WTC11 (cell line): Measurements from ENCODE around the gene ISCA2. TPM values are rescaled to one million over a fixed set of nuclear protein-coding genes. Genes with fewer than 3 reads are reported as not detected.
A peak's percentile ranks its signal among the peaks of the same experiment; 100 is the strongest.

Experiments used
- ATAC-seq: fragments of 200-7000 bp; cut with Tn5 transposase; 2 replicates; pipeline ENCODE4 v1.10.0; 2021; ENCODE audit warnings: mild to moderate bottlenecking, moderate library complexity
- CTCF ChIA-PET: fragments of 300-600 bp; sonication (Branson Sonifier 250); formaldehyde crosslinking; loops from one replicate; lab custom pipeline; 2021; ENCODE audit warnings: antibody characterized with exemption; lab: Charles Lee
- POLR2A ChIA-PET: fragments of 350-600 bp; sonication (Branson Sonifier 250); formaldehyde crosslinking; loops from one replicate; lab custom pipeline; 2021; ENCODE audit warnings: antibody characterized with exemption; lab: Charles Lee
- DNase-seq: peaks from one replicate; pipeline ENCODE4 v3.0.0; 2021; ENCODE audit warnings: low spot score
- H3K27ac Mint-ChIP-seq: 2 replicates; pipeline ENCODE4 v1.8.0; 2021; ENCODE audit warnings: mixed read lengths
- H3K27me3 Mint-ChIP-seq: 2 replicates; pipeline ENCODE4 v1.8.0; 2021; ENCODE audit warnings: low read depth, mild to moderate bottlenecking, moderate library complexity, mixed read lengths
- H3K36me3 Mint-ChIP-seq: 2 replicates; pipeline ENCODE4 v1.8.0; 2021; ENCODE audit warnings: mixed read lengths
- H3K4me1 Mint-ChIP-seq: 2 replicates; pipeline ENCODE4 v1.8.0; 2022; ENCODE audit warnings: mixed read lengths
- H3K4me3 Mint-ChIP-seq: 2 replicates; pipeline ENCODE4 v1.8.0; 2021; ENCODE audit warnings: mild to moderate bottlenecking, moderate library complexity, mixed read lengths
- H3K9me3 Mint-ChIP-seq: 2 replicates; pipeline ENCODE4 v1.8.0; 2021; ENCODE audit warnings: mixed read lengths
- ATF1 ChIP-seq: sonication (generic); formaldehyde crosslinking; IDR thresholded peaks from 2 replicates; pipeline ENCODE4 v1.8.1; 2023; ENCODE audit warnings: mild to moderate bottlenecking, moderate library complexity, missing genetic modification reagents
- CBFB ChIP-seq: sonication (generic); formaldehyde crosslinking; IDR thresholded peaks from 2 replicates; pipeline ENCODE4 v1.8.1; 2022; ENCODE audit warnings: mild to moderate bottlenecking, low read depth, missing genetic modification reagents
- CREM ChIP-seq: sonication (generic); formaldehyde crosslinking; IDR thresholded peaks from 2 replicates; pipeline ENCODE4 v1.8.1; 2022; ENCODE audit warnings: mild to moderate bottlenecking, missing genetic modification reagents, moderate library complexity
- GABPB1 ChIP-seq: sonication (generic); formaldehyde crosslinking; IDR thresholded peaks from 2 replicates; pipeline ENCODE4 v1.8.1; 2023; ENCODE audit warnings: mild to moderate bottlenecking, missing genetic modification reagents
- GTF2I ChIP-seq: fragments of 250-450 bp; sonication (Bioruptor Pico); conservative IDR thresholded peaks from 2 replicates; pipeline ENCODE4 v1.4.0; 2021; ENCODE audit warnings: mild to moderate bottlenecking
- JAZF1 ChIP-seq: fragments of 250-450 bp; sonication (Bioruptor Pico); IDR thresholded peaks from 2 replicates; pipeline ENCODE4 v1.9.0; 2021; ENCODE audit warnings: moderate library complexity, mild to moderate bottlenecking, inconsistent platforms
- MXD4 ChIP-seq: fragments of 250-450 bp; sonication (Bioruptor Pico); IDR thresholded peaks from 2 replicates; pipeline ENCODE4 v1.8.0; 2021; ENCODE audit warnings: mild to moderate bottlenecking, moderate library complexity, borderline replicate concordance
- NFATC4 ChIP-seq: fragments of 250-450 bp; sonication (Bioruptor Pico); IDR thresholded peaks from 2 replicates; pipeline ENCODE4 v1.9.0; 2021; ENCODE audit warnings: mild to moderate bottlenecking
- RELA ChIP-seq: sonication (generic); formaldehyde crosslinking; IDR thresholded peaks from 2 replicates; pipeline ENCODE4 v1.8.1; 2022; ENCODE audit warnings: missing genetic modification reagents, mild to moderate bottlenecking, borderline replicate concordance
- ZNF138 ChIP-seq: sonication (generic); formaldehyde crosslinking; conservative IDR thresholded peaks from 2 replicates; pipeline ENCODE4 v1.8.1; 2022; ENCODE audit warnings: mild to moderate bottlenecking, moderate library complexity, missing genetic modification reagents
- ZNF423 ChIP-seq: fragments of 250-450 bp; sonication (Bioruptor Pico); IDR thresholded peaks from 2 replicates; pipeline ENCODE4 v2.1.2; 2022; ENCODE audit warnings: mild to moderate bottlenecking, moderate library complexity
- total RNA-seq: library from RNA; stranded (reverse); gene quantifications from 3 replicates; pipeline ENCODE4 v1.2.3, GENCODE V29; 2021
- TF ChIP-seq, protein P1 (sequence below): sonication (generic); formaldehyde crosslinking; IDR thresholded peaks from 2 replicates; pipeline ENCODE4 v1.8.0; 2022; ENCODE audit warnings: missing genetic modification reagents
- TF ChIP-seq, protein P2 (sequence below): fragments of 250-450 bp; sonication (Bioruptor Pico); IDR thresholded peaks from 2 replicates; pipeline ENCODE4 v1.9.0; 2021; ENCODE audit warnings: moderate library complexity, mild to moderate bottlenecking, inconsistent platforms, borderline replicate concordance
- TF ChIP-seq, protein P3 (sequence below): sonication (generic); formaldehyde crosslinking; conservative IDR thresholded peaks from 2 replicates; pipeline ENCODE4 v1.8.1; 2023; ENCODE audit warnings: mild to moderate bottlenecking, low read depth, missing genetic modification reagents, moderate library complexity
- TF ChIP-seq, protein P4 (sequence below): sonication (generic); formaldehyde crosslinking; IDR thresholded peaks from 2 replicates; pipeline ENCODE4 v1.8.1; 2023; ENCODE audit warnings: mild to moderate bottlenecking, missing genetic modification reagents
- TF ChIP-seq, protein P5 (sequence below): fragments of 250-450 bp; sonication (Bioruptor Pico); IDR thresholded peaks from 2 replicates; pipeline ENCODE4 v1.9.0; 2021; ENCODE audit warnings: mild to moderate bottlenecking, borderline replicate concordance
- TF ChIP-seq, protein P6 (sequence below): sonication (generic); formaldehyde crosslinking; IDR thresholded peaks from 2 replicates; pipeline ENCODE4 v1.8.0; 2022; ENCODE audit warnings: mild to moderate bottlenecking, missing genetic modification reagents

The ISCA2 gene
- total RNA-seq, 1 experiment from 2014 or later, result 50.1 TPM

DNA sequence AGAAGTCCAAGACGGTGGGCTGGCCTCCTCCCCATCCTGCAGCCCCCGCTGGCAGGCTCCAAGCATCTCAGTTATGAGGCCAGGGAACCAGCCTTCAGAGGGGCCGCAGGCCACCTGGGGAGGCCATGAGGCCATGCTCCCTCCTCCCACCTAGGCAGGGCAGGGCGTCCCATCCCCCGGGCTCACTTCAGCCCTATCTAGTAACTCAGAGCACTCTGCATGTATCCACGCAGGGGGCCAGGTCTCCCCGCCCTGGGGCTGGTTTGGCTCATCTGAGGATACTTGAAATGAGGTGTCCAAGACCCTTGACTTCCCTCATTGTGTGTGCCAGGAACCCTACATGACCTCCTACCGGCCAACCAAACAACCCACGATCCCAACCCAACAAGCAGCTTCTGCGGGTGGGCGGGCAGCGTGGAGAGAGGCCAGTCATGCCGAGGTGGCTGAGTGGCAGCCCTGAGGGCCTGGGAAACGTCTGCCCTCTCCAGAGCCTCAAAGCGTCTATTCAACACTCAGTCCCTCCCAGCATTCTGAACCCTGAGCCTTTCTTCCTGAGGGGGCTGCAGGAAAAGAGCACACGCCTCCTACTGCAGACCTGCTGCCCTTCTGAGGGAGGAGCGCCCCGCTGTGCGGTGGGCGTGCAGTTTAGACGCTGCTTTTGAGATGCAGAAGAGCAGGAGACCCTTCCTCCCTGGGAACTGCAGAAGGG is 16.8 kb downstream of the ISCA2 start:
- H3K4me1 Mint-ChIP-seq, result peaks cover 36% of the 10 kb centered on the region
- ATAC-seq, result peak; percentile 46
- DNase-seq, result peak; percentile 34
- H3K36me3 Mint-ChIP-seq, result no peaks in the 10 kb centered on the region
- TF ChIP-seq, protein P1, sequence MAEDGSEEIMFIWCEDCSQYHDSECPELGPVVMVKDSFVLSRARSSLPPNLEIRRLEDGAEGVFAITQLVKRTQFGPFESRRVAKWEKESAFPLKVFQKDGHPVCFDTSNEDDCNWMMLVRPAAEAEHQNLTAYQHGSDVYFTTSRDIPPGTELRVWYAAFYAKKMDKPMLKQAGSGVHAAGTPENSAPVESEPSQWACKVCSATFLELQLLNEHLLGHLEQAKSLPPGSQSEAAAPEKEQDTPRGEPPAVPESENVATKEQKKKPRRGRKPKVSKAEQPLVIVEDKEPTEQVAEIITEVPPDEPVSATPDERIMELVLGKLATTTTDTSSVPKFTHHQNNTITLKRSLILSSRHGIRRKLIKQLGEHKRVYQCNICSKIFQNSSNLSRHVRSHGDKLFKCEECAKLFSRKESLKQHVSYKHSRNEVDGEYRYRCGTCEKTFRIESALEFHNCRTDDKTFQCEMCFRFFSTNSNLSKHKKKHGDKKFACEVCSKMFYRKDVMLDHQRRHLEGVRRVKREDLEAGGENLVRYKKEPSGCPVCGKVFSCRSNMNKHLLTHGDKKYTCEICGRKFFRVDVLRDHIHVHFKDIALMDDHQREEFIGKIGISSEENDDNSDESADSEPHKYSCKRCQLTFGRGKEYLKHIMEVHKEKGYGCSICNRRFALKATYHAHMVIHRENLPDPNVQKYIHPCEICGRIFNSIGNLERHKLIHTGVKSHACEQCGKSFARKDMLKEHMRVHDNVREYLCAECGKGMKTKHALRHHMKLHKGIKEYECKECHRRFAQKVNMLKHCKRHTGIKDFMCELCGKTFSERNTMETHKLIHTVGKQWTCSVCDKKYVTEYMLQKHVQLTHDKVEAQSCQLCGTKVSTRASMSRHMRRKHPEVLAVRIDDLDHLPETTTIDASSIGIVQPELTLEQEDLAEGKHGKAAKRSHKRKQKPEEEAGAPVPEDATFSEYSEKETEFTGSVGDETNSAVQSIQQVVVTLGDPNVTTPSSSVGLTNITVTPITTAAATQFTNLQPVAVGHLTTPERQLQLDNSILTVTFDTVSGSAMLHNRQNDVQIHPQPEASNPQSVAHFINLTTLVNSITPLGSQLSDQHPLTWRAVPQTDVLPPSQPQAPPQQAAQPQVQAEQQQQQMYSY, result no peak
- TF ChIP-seq MXD4 (CRISPR knock-in tag) (no peak), ZNF423 (CRISPR knock-in tag) (no peak), RELA (CRISPR knock-in tag) (no peak), GTF2I (CRISPR knock-in tag) (no peak), GABPB1 (CRISPR knock-in tag) (no peak), JAZF1 (CRISPR knock-in tag) (no peak)
- TF ChIP-seq, protein P2, sequence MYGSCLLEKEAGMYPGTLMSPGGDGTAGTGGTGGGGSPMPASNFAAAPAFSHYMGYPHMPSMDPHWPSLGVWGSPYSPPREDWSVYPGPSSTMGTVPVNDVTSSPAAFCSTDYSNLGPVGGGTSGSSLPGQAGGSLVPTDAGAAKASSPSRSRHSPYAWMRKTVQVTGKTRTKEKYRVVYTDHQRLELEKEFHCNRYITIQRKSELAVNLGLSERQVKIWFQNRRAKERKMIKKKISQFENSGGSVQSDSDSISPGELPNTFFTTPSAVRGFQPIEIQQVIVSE (CRISPR knock-in tag), result no peak
- TF ChIP-seq, protein P3, sequence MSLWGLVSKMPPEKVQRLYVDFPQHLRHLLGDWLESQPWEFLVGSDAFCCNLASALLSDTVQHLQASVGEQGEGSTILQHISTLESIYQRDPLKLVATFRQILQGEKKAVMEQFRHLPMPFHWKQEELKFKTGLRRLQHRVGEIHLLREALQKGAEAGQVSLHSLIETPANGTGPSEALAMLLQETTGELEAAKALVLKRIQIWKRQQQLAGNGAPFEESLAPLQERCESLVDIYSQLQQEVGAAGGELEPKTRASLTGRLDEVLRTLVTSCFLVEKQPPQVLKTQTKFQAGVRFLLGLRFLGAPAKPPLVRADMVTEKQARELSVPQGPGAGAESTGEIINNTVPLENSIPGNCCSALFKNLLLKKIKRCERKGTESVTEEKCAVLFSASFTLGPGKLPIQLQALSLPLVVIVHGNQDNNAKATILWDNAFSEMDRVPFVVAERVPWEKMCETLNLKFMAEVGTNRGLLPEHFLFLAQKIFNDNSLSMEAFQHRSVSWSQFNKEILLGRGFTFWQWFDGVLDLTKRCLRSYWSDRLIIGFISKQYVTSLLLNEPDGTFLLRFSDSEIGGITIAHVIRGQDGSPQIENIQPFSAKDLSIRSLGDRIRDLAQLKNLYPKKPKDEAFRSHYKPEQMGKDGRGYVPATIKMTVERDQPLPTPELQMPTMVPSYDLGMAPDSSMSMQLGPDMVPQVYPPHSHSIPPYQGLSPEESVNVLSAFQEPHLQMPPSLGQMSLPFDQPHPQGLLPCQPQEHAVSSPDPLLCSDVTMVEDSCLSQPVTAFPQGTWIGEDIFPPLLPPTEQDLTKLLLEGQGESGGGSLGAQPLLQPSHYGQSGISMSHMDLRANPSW (CRISPR knock-in tag), result no peak
- TF ChIP-seq, all 79 proteins: peak for 0
- H3K27ac Mint-ChIP-seq, result no peak overlapping the region
- H3K4me3 Mint-ChIP-seq, result no peak overlapping the region
- peaks cover 8% of the 10 kb centered on the region for H3K27me3 Mint-ChIP-seq
- CTCF ChIA-PET, result interaction anchor here (1.1 to 1.6 kb wide), 5 partner anchors 10 to 99 kb away, joined by 3 to 6 read pairs (median 5); no protein-coding TSS in a partner anchor
- H3K9me3 Mint-ChIP-seq, result peaks cover 5% of the 10 kb centered on the region; the same call in 1 of the 2 replicates
- POLR2A ChIA-PET, result no interaction called here

DNA sequence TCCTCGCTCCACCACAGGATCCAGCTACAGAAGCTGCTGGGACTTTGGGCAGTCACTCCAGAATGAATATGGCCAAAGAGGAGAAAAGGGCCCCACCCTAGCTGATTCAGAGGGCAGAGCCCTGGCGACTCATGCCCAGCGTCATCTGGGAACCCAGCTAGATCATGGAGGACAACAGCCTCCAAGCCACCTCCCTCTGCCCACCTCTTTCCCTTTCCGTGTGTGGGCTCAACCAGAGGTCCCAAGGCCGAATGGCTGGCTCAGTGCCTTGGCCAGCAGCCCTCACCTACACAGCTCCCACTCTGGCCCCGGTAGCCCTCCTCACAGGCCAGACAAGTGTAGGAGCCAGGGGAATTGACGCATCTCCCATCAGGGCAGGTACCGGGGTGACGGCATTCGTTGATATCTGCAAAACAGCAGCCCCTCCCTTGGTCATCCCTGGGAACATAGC is 17.4 kb downstream of the ISCA2 start:
- Mint-ChIP-seq H3K4me1 (peaks cover 36% of the 10 kb centered on the region), H3K36me3 (no peaks in the 10 kb centered on the region), H3K27ac (no peak overlapping the region), H3K27me3 (peaks cover 8% of the 10 kb centered on the region), H3K9me3 (peaks cover 5% of the 10 kb centered on the region; the same call in 1 of the 2 replicates), H3K4me3 (no peak overlapping the region)
- DNase-seq (no peak), ATAC-seq (no peak)
- CTCF ChIA-PET, result interaction anchor here (0.8 to 1.6 kb wide), 5 partner anchors 8 to 253 kb away, joined by 3 to 7 read pairs (median 5); no protein-coding TSS in a partner anchor
- POLR2A ChIA-PET, result no interaction called here
- TF ChIP-seq CREM (CRISPR knock-in tag) (no peak), ZNF423 (CRISPR knock-in tag) (no peak), NFATC4 (CRISPR knock-in tag) (no peak), MXD4 (CRISPR knock-in tag) (no peak), CBFB (CRISPR knock-in tag) (no peak), ATF1 (CRISPR knock-in tag) (no peak), ZNF138 (CRISPR knock-in tag) (no peak)
- TF ChIP-seq, protein P4, sequence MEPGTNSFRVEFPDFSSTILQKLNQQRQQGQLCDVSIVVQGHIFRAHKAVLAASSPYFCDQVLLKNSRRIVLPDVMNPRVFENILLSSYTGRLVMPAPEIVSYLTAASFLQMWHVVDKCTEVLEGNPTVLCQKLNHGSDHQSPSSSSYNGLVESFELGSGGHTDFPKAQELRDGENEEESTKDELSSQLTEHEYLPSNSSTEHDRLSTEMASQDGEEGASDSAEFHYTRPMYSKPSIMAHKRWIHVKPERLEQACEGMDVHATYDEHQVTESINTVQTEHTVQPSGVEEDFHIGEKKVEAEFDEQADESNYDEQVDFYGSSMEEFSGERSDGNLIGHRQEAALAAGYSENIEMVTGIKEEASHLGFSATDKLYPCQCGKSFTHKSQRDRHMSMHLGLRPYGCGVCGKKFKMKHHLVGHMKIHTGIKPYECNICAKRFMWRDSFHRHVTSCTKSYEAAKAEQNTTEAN (CRISPR knock-in tag), result no peak
- TF ChIP-seq, protein P5, sequence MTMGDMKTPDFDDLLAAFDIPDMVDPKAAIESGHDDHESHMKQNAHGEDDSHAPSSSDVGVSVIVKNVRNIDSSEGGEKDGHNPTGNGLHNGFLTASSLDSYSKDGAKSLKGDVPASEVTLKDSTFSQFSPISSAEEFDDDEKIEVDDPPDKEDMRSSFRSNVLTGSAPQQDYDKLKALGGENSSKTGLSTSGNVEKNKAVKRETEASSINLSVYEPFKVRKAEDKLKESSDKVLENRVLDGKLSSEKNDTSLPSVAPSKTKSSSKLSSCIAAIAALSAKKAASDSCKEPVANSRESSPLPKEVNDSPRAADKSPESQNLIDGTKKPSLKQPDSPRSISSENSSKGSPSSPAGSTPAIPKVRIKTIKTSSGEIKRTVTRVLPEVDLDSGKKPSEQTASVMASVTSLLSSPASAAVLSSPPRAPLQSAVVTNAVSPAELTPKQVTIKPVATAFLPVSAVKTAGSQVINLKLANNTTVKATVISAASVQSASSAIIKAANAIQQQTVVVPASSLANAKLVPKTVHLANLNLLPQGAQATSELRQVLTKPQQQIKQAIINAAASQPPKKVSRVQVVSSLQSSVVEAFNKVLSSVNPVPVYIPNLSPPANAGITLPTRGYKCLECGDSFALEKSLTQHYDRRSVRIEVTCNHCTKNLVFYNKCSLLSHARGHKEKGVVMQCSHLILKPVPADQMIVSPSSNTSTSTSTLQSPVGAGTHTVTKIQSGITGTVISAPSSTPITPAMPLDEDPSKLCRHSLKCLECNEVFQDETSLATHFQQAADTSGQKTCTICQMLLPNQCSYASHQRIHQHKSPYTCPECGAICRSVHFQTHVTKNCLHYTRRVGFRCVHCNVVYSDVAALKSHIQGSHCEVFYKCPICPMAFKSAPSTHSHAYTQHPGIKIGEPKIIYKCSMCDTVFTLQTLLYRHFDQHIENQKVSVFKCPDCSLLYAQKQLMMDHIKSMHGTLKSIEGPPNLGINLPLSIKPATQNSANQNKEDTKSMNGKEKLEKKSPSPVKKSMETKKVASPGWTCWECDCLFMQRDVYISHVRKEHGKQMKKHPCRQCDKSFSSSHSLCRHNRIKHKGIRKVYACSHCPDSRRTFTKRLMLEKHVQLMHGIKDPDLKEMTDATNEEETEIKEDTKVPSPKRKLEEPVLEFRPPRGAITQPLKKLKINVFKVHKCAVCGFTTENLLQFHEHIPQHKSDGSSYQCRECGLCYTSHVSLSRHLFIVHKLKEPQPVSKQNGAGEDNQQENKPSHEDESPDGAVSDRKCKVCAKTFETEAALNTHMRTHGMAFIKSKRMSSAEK (CRISPR knock-in tag), result no peak
- TF ChIP-seq, protein P6, sequence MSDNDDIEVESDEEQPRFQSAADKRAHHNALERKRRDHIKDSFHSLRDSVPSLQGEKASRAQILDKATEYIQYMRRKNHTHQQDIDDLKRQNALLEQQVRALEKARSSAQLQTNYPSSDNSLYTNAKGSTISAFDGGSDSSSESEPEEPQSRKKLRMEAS (CRISPR knock-in tag), result no peak
- TF ChIP-seq, protein P3 (CRISPR knock-in tag), result no peak
